H9 (cell line): ENCODE data around the gene IPO11. TPM values are rescaled to one million over a fixed set of nuclear protein-coding genes. Genes with fewer than 3 reads are reported as not detected.

Source experiments
- DNase-seq: peaks from one replicate; pipeline ENCODE4 v3.0.0-alpha.2; 2017
- H2AFZ ChIP-seq: one replicate; pipeline ENCODE4 v1.6.1; 2013; ENCODE audit warnings: mild to moderate bottlenecking, low read length, control low read depth, moderate library complexity
- H2AK5ac ChIP-seq: 2 replicates; pipeline ENCODE4 v1.6.1; 2013; ENCODE audit warnings: low read length, control low read depth, mixed read lengths; ENCODE audit not compliant: insufficient read length
- H2BK120ac ChIP-seq: one replicate; pipeline ENCODE4 v1.6.1; 2013; ENCODE audit warnings: low read depth, mild to moderate bottlenecking, low read length, control low read depth, inconsistent platforms; ENCODE audit not compliant: poor library complexity, severe bottlenecking
- H2BK12ac ChIP-seq: 2 replicates; pipeline ENCODE4 v1.6.1; 2013; ENCODE audit warnings: low read length, control low read depth, mixed read lengths, low read depth; ENCODE audit not compliant: insufficient read length
- H2BK15ac ChIP-seq: 2 replicates; pipeline ENCODE4 v1.6.1; 2013; ENCODE audit warnings: low read depth, low read length, control low read depth
- H2BK20ac ChIP-seq: one replicate; pipeline ENCODE4 v1.6.1; 2013; ENCODE audit warnings: low read depth, mild to moderate bottlenecking, low read length, control low read depth, inconsistent platforms; ENCODE audit not compliant: poor library complexity, severe bottlenecking
- H2BK5ac ChIP-seq: 2 replicates; pipeline ENCODE4 v1.6.1; 2013; ENCODE audit warnings: low read length, control low read depth, mixed read lengths; ENCODE audit not compliant: insufficient read length
- H3K14ac ChIP-seq: 2 replicates; pipeline ENCODE4 v1.6.1; 2013; ENCODE audit warnings: low read length, control low read depth; ENCODE audit not compliant: insufficient read depth
- H3K18ac ChIP-seq: 2 replicates; pipeline ENCODE4 v1.6.1; 2013; ENCODE audit warnings: low read depth, mild to moderate bottlenecking, mixed read lengths, low read length, control low read depth; ENCODE audit not compliant: insufficient read length
- H3K23ac ChIP-seq: 2 replicates; pipeline ENCODE4 v1.6.1; 2013; ENCODE audit warnings: low read length, control low read depth, mixed read lengths, low read depth; ENCODE audit not compliant: insufficient read length
- H3K23me2 ChIP-seq: 2 replicates; pipeline ENCODE4 v1.6.1; 2013; ENCODE audit warnings: low read depth, mild to moderate bottlenecking, mixed read lengths, low read length, control low read depth; ENCODE audit not compliant: insufficient read length, poor library complexity, severe bottlenecking
- H3K27ac ChIP-seq: 2 replicates; pipeline ENCODE4 v1.5.1; 2013; ENCODE audit warnings: low read length, control low read depth, mixed read lengths, low read depth; ENCODE audit not compliant: insufficient read length
- H3K27me3 ChIP-seq: 2 replicates; pipeline ENCODE4 v1.6.1; 2013; ENCODE audit warnings: low read length, control low read depth, inconsistent platforms; ENCODE audit not compliant: insufficient read depth
- H3K4ac ChIP-seq: 2 replicates; pipeline ENCODE4 v1.6.1; 2013; ENCODE audit warnings: low read depth, mild to moderate bottlenecking, control low read depth, inconsistent platforms, low read length, moderate library complexity
- H3K4me1 ChIP-seq: 2 replicates; pipeline ENCODE4 v1.6.1; 2013; ENCODE audit warnings: low read length, control low read depth, inconsistent platforms; ENCODE audit not compliant: insufficient read depth
- H3K4me2 ChIP-seq: 2 replicates; pipeline ENCODE4 v1.6.1; 2013; ENCODE audit warnings: low read length, control low read depth, mixed read lengths; ENCODE audit not compliant: insufficient read length, insufficient read depth
- H3K56ac ChIP-seq: 2 replicates; pipeline ENCODE4 v1.6.1; 2013; ENCODE audit warnings: low read depth, mild to moderate bottlenecking, mixed read lengths, low read length, control low read depth; ENCODE audit not compliant: insufficient read length
- H3K79me1 ChIP-seq: 2 replicates; pipeline ENCODE4 v1.6.1; 2013; ENCODE audit warnings: low read depth, mild to moderate bottlenecking, moderate library complexity, low read length, control low read depth, inconsistent platforms; ENCODE audit not compliant: insufficient read depth, poor library complexity, severe bottlenecking
- H3K79me2 ChIP-seq: 2 replicates; pipeline ENCODE4 v1.6.1; 2013; ENCODE audit warnings: low read length, control low read depth, inconsistent platforms; ENCODE audit not compliant: insufficient read depth
- H3K9ac ChIP-seq: 2 replicates; pipeline ENCODE4 v1.6.1; 2013; ENCODE audit warnings: low read length, control low read depth, mixed read lengths; ENCODE audit not compliant: insufficient read length; ENCODE audit errors: extremely low read depth
- H3K9me3 ChIP-seq: one replicate; pipeline ENCODE4 v1.6.1; 2013; ENCODE audit warnings: low read depth, low read length, inconsistent platforms; ENCODE audit not compliant: control insufficient read depth
- H3T11ph ChIP-seq: one replicate; pipeline ENCODE4 v1.6.1; 2013; ENCODE audit warnings: mild to moderate bottlenecking, low read length, control low read depth, inconsistent platforms
- H4K20me1 ChIP-seq: one replicate; pipeline ENCODE4 v1.6.1; 2013; ENCODE audit not compliant: control insufficient read depth, insufficient read length, insufficient read depth
- H4K5ac ChIP-seq: 2 replicates; pipeline ENCODE4 v1.6.1; 2013; ENCODE audit warnings: low read depth, mild to moderate bottlenecking, mixed read lengths, low read length, control low read depth; ENCODE audit not compliant: insufficient read length
- H4K8ac ChIP-seq: replicated peaks from 2 replicates; pipeline ENCODE4 v1.6.1; 2013; ENCODE audit warnings: low read length, control low read depth, mixed read lengths, low read depth; ENCODE audit not compliant: insufficient read length
- H4K91ac ChIP-seq: 2 replicates; pipeline ENCODE4 v1.6.1; 2013; ENCODE audit warnings: low read depth, mild to moderate bottlenecking, moderate library complexity, mixed read lengths, low read length, control low read depth; ENCODE audit not compliant: insufficient read length
- H3K27ac Mint-ChIP-seq, 3 experiments: 2 replicates in 2 of 3; 3 replicates in 1 of 3; pipeline ENCODE4 v1.8.0; 2020 to 2021; ENCODE audit warnings: mixed read lengths in 3 of 3, mild to moderate bottlenecking in 1 of 3, moderate library complexity in 1 of 3
- H3K27me3 Mint-ChIP-seq: 2 replicates; pipeline ENCODE4 v1.8.0; 2021; ENCODE audit warnings: low read depth, mild to moderate bottlenecking, moderate library complexity, mixed read lengths
- H3K36me3 Mint-ChIP-seq, 3 experiments: 2 replicates in 2 of 3; 3 replicates in 1 of 3; pipeline ENCODE4 v1.8.0; 2020 to 2021; ENCODE audit warnings: low read depth in 3 of 3, mixed read lengths in 3 of 3; ENCODE audit not compliant: insufficient read depth in 1 of 3
- H3K4me1 Mint-ChIP-seq, 2 experiments: 2 replicates each; pipeline ENCODE4 v1.8.0; 2020; ENCODE audit warnings: mixed read lengths in 2 of 2
- H3K4me3 Mint-ChIP-seq, 2 experiments: 2 replicates in 1 of 2; 3 replicates in 1 of 2; pipeline ENCODE4 v1.8.0; 2020 to 2021; ENCODE audit warnings: mild to moderate bottlenecking in 2 of 2, mixed read lengths in 2 of 2, moderate library complexity in 1 of 2
- H3K9me3 Mint-ChIP-seq, 2 experiments: 2 replicates in 1 of 2; 3 replicates in 1 of 2; pipeline ENCODE4 v1.8.0; 2020; ENCODE audit warnings: mild to moderate bottlenecking in 2 of 2, mixed read lengths in 2 of 2, moderate library complexity in 1 of 2
- CTCF ChIP-seq: fragments of 200-600 bp; sonication (generic); conservative IDR thresholded peaks from 3 replicates; pipeline ENCODE4 v1.8.0; 2021; ENCODE audit warnings: antibody characterized with exemption, mild to moderate bottlenecking
- WGBS: extraction: QIAGEN DNeasy Blood & Tissue Kit; methylation state at CpG from one replicate; pipeline ENCODE4 v1.1.7; 2013; ENCODE audit warnings: missing lambda C conversion rate, low lambda C conversion rate, mixed read lengths; ENCODE audit not compliant: insufficient read length; ENCODE audit errors: extremely low coverage; 5-methylcytosine and 5-hydroxymethylcytosine counted together
- total RNA-seq: library from RNA; stranded (reverse); gene quantifications from 2 replicates; pipeline ENCODE4 v1.2.1, GENCODE V29; 2021

IPO11 gene
- total RNA-seq, 1 experiment from 2014 or later: 63.0 TPM

- H3K23me2 ChIP-seq: no peaks in the 10 kb centered on the region
- H2BK120ac ChIP-seq: no peak overlapping the region
- no peak overlapping the region for H3K27ac ChIP-seq
- H4K91ac ChIP-seq: no peak overlapping the region
- Mint-ChIP-seq H3K4me3 (no peak overlapping the region), H3K9me3 (no peaks in the 10 kb centered on the region), H3K4me1 (no peaks in the 10 kb centered on the region), H3K36me3 (peaks cover 0 to 18% (median under 1%) of the 10 kb centered on the region in 3 experiments; a peak in 3 of 7 replicates), H3K27me3 (no peaks in the 10 kb centered on the region), H3K27ac (no peak overlapping the region)
- no peaks in the 10 kb centered on the region for H3K4me1 ChIP-seq
- no peak overlapping the region for H3K23ac ChIP-seq
- no CpG with 5 or more reads among the region's 4 CpGs for WGBS
- H2AFZ ChIP-seq: no peak overlapping the region
- H3K4me2 ChIP-seq: no peak overlapping the region
- no peak overlapping the region for H4K8ac ChIP-seq
- no peak overlapping the region for H3K56ac ChIP-seq
- no peak overlapping the region for H3T11ph ChIP-seq
- H2BK15ac ChIP-seq: no peak overlapping the region
- no peak overlapping the region for H3K9ac ChIP-seq
- no peaks in the 10 kb centered on the region for H3K79me1 ChIP-seq
- H3K27me3 ChIP-seq: no peaks in the 10 kb centered on the region
- H2BK20ac ChIP-seq: no peak overlapping the region
- H4K5ac ChIP-seq: no peak overlapping the region
- H2BK12ac ChIP-seq: no peak overlapping the region
- DNase-seq: no peak
- H3K9me3 ChIP-seq: no peaks in the 10 kb centered on the region
- H4K20me1 ChIP-seq: no peaks in the 10 kb centered on the region
- H3K4ac ChIP-seq: no peak overlapping the region
- H2AK5ac ChIP-seq: no peak overlapping the region
- H3K79me2 ChIP-seq: no peaks in the 10 kb centered on the region
- no peak overlapping the region for H3K18ac ChIP-seq
- H2BK5ac ChIP-seq: no peak overlapping the region
- no peak overlapping the region for H3K14ac ChIP-seq
- TF ChIP-seq CTCF: no peak
Observed at GRCh38 chr5:62607615-62608014, 195.1 kb downstream of the IPO11 start.
